ENCODE results near the gene FLNC. TPM values are rescaled to one million over a fixed set of nuclear protein-coding genes. Genes with fewer than 3 reads are reported as not detected.

Gene FLNC
- total and polyA plus RNA-seq, 2 of the 13 experiments (the other 11 are each of a cell fraction or from before 2014, with no cell fraction given), result 0.02 TPM; not detected in 1

DNA sequence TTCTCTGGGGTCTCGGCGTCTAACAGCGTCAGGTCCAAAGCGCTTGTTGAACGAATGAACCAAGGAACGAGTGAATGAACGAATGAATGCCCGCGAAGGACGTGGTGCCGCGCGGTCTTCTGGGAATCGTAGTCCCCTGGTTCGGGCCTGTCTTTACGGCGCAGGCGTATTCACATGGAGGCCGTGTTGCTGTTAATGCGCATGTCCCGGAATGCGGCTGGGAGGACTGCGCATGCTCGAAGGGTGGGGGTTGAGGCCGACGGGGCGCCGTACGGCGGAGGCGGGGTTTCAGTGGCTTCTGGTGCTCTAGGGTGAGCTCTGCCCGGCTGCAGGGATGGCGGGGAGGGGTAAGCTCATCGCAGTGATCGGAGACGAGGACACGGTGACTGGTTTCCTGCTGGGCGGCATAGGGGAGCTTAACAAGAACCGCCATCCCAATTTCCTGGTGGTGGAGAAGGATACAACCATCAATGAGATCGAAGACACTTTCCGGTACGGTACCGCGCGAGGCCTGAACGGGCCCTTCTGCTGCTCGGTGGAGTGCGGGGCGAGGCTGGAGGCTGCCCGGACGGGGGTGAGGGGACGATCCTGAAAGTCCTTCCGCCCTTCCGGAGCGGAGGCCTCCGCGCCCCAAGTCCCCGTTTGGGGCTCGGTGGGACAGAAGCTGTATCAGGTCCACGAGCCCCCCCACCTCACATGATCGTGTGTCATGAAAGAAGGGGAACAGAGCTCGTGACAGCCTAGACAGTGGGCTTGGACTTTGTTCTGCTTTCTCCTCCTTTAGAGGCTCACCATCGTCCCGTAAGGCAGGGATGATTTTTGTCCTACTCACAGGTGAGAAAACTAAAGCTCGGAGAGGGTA, 32.6 kb downstream of the FLNC start, which contains the start of gene ATP6V1F (continued):
- TF ChIP-seq ELF4 (CRISPR knock-in tag; IDR thresholded peaks at IDR 0.05; ENCODE audit: borderline replicate concordance) (no peak), SRSF9 (IDR thresholded peaks at IDR 0.05; ENCODE audit: borderline replicate concordance, insufficient read depth, low read depth, low read length, poor library complexity, severe bottlenecking) (no peak), RBM22 (optimal IDR thresholded peaks at IDR 0.05; ENCODE audit: low read length) (no peak), SRSF1 (optimal IDR thresholded peaks at IDR 0.05; ENCODE audit: low read depth, low read length) (no peak), MAFG (CRISPR knock-in tag; IDR thresholded peaks at IDR 0.05) (no peak), BRCA1 (CRISPR knock-in tag; IDR thresholded peaks at IDR 0.05) (no peak), ZNF724P (CRISPR knock-in tag; IDR thresholded peaks at IDR 0.05; ENCODE audit: borderline replicate concordance) (no peak), ZNF747 (CRISPR knock-in tag; IDR thresholded peaks at IDR 0.05; ENCODE audit: borderline replicate concordance) (no peak), ZNF713 (CRISPR knock-in tag; IDR thresholded peaks at IDR 0.05) (no peak), NFYC (CRISPR knock-in tag; IDR thresholded peaks at IDR 0.05) (no peak), JUN (CRISPR knock-in tag; IDR thresholded peaks at IDR 0.05) (0 out of 2 replicates have a peak, but pooled peaks have one; percentile 30), ZEB1 (IDR thresholded peaks at IDR 0.05; ENCODE audit: insufficient replicate concordance, low read depth) (no peak)
- TF ChIP-seq, protein P1, sequence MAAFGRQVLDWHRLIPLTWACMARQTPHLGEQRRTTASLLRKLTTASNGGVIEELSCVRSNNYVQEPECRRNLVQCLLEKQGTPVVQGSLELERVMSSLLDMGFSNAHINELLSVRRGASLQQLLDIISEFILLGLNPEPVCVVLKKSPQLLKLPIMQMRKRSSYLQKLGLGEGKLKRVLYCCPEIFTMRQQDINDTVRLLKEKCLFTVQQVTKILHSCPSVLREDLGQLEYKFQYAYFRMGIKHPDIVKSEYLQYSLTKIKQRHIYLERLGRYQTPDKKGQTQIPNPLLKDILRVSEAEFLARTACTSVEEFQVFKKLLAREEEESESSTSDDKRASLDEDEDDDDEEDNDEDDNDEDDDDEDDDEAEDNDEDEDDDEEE (CRISPR knock-in tag; IDR thresholded peaks at IDR 0.05), result no peak
- TF ChIP-seq, protein P2, sequence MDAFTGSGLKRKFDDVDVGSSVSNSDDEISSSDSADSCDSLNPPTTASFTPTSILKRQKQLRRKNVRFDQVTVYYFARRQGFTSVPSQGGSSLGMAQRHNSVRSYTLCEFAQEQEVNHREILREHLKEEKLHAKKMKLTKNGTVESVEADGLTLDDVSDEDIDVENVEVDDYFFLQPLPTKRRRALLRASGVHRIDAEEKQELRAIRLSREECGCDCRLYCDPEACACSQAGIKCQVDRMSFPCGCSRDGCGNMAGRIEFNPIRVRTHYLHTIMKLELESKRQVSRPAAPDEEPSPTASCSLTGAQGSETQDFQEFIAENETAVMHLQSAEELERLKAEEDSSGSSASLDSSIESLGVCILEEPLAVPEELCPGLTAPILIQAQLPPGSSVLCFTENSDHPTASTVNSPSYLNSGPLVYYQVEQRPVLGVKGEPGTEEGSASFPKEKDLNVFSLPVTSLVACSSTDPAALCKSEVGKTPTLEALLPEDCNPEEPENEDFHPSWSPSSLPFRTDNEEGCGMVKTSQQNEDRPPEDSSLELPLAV (CRISPR knock-in tag; conservative IDR thresholded peaks at IDR 0.05; ENCODE audit: low read depth), result no peak
- TF ChIP-seq, protein P3, sequence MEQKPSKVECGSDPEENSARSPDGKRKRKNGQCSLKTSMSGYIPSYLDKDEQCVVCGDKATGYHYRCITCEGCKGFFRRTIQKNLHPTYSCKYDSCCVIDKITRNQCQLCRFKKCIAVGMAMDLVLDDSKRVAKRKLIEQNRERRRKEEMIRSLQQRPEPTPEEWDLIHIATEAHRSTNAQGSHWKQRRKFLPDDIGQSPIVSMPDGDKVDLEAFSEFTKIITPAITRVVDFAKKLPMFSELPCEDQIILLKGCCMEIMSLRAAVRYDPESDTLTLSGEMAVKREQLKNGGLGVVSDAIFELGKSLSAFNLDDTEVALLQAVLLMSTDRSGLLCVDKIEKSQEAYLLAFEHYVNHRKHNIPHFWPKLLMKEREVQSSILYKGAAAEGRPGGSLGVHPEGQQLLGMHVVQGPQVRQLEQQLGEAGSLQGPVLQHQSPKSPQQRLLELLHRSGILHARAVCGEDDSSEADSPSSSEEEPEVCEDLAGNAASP (CRISPR knock-in tag; IDR thresholded peaks at IDR 0.05; ENCODE audit: borderline replicate concordance), result no peak
- TF ChIP-seq, protein P4, sequence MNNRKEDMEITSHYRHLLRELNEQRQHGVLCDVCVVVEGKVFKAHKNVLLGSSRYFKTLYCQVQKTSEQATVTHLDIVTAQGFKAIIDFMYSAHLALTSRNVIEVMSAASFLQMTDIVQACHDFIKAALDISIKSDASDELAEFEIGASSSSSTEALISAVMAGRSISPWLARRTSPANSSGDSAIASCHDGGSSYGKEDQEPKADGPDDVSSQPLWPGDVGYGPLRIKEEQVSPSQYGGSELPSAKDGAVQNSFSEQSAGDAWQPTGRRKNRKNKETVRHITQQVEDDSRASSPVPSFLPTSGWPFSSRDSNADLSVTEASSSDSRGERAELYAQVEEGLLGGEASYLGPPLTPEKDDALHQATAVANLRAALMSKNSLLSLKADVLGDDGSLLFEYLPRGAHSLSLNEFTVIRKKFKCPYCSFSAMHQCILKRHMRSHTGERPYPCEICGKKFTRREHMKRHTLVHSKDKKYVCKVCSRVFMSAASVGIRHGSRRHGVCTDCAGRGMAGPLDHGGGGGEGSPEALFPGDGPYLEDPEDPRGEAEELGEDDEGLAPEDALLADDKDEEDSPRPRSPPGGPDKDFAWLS (CRISPR knock-in tag; IDR thresholded peaks at IDR 0.05; ENCODE audit: borderline replicate concordance), result 0 out of 2 replicates have a peak, but pooled peaks have one; percentile 34
- TF ChIP-seq, protein P5, sequence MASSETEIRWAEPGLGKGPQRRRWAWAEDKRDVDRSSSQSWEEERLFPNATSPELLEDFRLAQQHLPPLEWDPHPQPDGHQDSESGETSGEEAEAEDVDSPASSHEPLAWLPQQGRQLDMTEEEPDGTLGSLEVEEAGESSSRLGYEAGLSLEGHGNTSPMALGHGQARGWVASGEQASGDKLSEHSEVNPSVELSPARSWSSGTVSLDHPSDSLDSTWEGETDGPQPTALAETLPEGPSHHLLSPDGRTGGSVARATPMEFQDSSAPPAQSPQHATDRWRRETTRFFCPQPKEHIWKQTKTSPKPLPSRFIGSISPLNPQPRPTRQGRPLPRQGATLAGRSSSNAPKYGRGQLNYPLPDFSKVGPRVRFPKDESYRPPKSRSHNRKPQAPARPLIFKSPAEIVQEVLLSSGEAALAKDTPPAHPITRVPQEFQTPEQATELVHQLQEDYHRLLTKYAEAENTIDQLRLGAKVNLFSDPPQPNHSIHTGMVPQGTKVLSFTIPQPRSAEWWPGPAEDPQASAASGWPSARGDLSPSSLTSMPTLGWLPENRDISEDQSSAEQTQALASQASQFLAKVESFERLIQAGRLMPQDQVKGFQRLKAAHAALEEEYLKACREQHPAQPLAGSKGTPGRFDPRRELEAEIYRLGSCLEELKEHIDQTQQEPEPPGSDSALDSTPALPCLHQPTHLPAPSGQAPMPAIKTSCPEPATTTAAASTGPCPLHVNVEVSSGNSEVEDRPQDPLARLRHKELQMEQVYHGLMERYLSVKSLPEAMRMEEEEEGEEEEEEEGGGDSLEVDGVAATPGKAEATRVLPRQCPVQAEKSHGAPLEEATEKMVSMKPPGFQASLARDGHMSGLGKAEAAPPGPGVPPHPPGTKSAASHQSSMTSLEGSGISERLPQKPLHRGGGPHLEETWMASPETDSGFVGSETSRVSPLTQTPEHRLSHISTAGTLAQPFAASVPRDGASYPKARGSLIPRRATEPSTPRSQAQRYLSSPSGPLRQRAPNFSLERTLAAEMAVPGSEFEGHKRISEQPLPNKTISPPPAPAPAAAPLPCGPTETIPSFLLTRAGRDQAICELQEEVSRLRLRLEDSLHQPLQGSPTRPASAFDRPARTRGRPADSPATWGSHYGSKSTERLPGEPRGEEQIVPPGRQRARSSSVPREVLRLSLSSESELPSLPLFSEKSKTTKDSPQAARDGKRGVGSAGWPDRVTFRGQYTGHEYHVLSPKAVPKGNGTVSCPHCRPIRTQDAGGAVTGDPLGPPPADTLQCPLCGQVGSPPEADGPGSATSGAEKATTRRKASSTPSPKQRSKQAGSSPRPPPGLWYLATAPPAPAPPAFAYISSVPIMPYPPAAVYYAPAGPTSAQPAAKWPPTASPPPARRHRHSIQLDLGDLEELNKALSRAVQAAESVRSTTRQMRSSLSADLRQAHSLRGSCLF (CRISPR knock-in tag; IDR thresholded peaks at IDR 0.05; ENCODE audit: borderline replicate concordance), result no peak
